A549 (cell line): ENCODE measurements around the gene NOTCH3. TPM values are rescaled to one million over a fixed set of nuclear protein-coding genes. Genes with fewer than 3 reads are reported as not detected.

Source experiments
- ATAC-seq, 2 experiments: fragments of 200-7000 bp in 1 of 2; fragments of >200 bp in 1 of 2; cut with Nextera tagmentation in 1 of 2; cut with Tn5 transposase in 1 of 2; 3 replicates each; pipeline versions ENCODE4 v1.8.0 to v1.9.1; 2018 to 2020; ENCODE audit warnings: mild to moderate bottlenecking in 1 of 2, moderate library complexity in 1 of 2
- CTCF ChIA-PET: fragments of 300-600 bp; sonication (Branson Sonifier 250); formaldehyde crosslinking; extraction: SDS; loops from one replicate; lab custom pipeline; 2021; ENCODE audit warnings: antibody characterized with exemption, inconsistent platforms; lab: Yijun Ruan, JAX
- POLR2A ChIA-PET: fragments of 350-600 bp; formaldehyde crosslinking; extraction: SDS; loops from one replicate; lab custom pipeline; 2021; ENCODE audit warnings: antibody characterized with exemption, inconsistent platforms; lab: Yijun Ruan, JAX
- DNase-seq, 2 experiments: peaks; one replicate each; pipeline versions ENCODE4 v3.0.0 to v3.0.0-alpha.2; 2011 to 2016; ENCODE audit warnings: low read depth in 1 of 2, low spot score in 1 of 2
- FAIRE-seq: peaks from 2 replicates; lab custom pipeline; 2011; peaks lifted over from hg19 to GRCh38; lab: Jason Lieb, UNC
- H3K27ac ChIP-seq, 2 experiments: fragments of >200 bp; sonication (Bioruptor Twin); formaldehyde crosslinking; 3 replicates each; pipeline ENCODE4 v1.5.1; 2016 to 2017
- H3K4me1 ChIP-seq: fragments of >200 bp; sonication (Bioruptor Twin); formaldehyde crosslinking; 3 replicates; pipeline ENCODE4 v1.6.1; 2016
- H3K4me2 ChIP-seq: fragments of >200 bp; sonication (Bioruptor Twin); formaldehyde crosslinking; 3 replicates; pipeline ENCODE4 v1.6.1; 2016
- H3K4me3 ChIP-seq: fragments of >200 bp; sonication (Bioruptor Twin); formaldehyde crosslinking; 3 replicates; pipeline ENCODE4 v1.5.1; 2016
- H3K9me3 ChIP-seq: fragments of >200 bp; sonication (Bioruptor Twin); formaldehyde crosslinking; 3 replicates; pipeline ENCODE4 v1.6.1; 2016
- CBX8 ChIP-seq: fragments of 200-600 bp; sonication (generic); IDR thresholded peaks from 2 replicates; pipeline ENCODE4 v1.6.1; 2016
- CHD2 ChIP-seq: fragments of 150-350 bp; IDR thresholded peaks from 2 replicates; pipeline ENCODE4 v1.6.1; 2014; ENCODE audit warnings: low read length; ENCODE audit not compliant: partially characterized antibody
- EHF ChIP-seq: fragments of 250-450 bp; sonication (Bioruptor Pico); IDR thresholded peaks from 2 replicates; pipeline ENCODE4 v1.5.0; 2020; ENCODE audit warnings: mild to moderate bottlenecking
- FOXS1 ChIP-seq: fragments of 250-450 bp; sonication (Bioruptor Pico); IDR thresholded peaks from 2 replicates; pipeline ENCODE4 v1.5.0; 2020; ENCODE audit warnings: mild to moderate bottlenecking, moderate library complexity
- GATA3 ChIP-seq: IDR thresholded peaks from 2 replicates; pipeline ENCODE4 v1.6.1; 2012; ENCODE audit warnings: borderline replicate concordance
- HDAC2 ChIP-seq: fragments of 200-600 bp; sonication (generic); IDR thresholded peaks from 2 replicates; pipeline ENCODE4 v1.6.1; 2016
- HEYL ChIP-seq: fragments of 250-450 bp; sonication (Bioruptor Pico); IDR thresholded peaks from 2 replicates; pipeline ENCODE4 v1.8.0; 2021; ENCODE audit warnings: mild to moderate bottlenecking, moderate library complexity
- HOXA7 ChIP-seq: fragments of 250-450 bp; sonication (Bioruptor Pico); IDR thresholded peaks from 2 replicates; pipeline ENCODE4 v1.5.0; 2020; ENCODE audit warnings: mild to moderate bottlenecking, moderate library complexity
- KDM1A ChIP-seq: fragments of 200-600 bp; sonication (generic); IDR thresholded peaks from 2 replicates; pipeline ENCODE4 v1.6.1; 2016; ENCODE audit warnings: low read depth, mild to moderate bottlenecking
- MAFK ChIP-seq: fragments of 450-650 bp; IDR thresholded peaks from 2 replicates; pipeline ENCODE4 v1.6.1; 2014; ENCODE audit not compliant: partially characterized antibody
- NPAS2 ChIP-seq: fragments of 250-450 bp; sonication (Bioruptor Pico); IDR thresholded peaks from 2 replicates; pipeline ENCODE4 v1.8.0; 2022; ENCODE audit warnings: mild to moderate bottlenecking, moderate library complexity, borderline replicate concordance
- NR3C1 ChIP-seq: fragments of >200 bp; sonication (Bioruptor Twin); formaldehyde crosslinking; IDR thresholded peaks from 3 replicates; pipeline ENCODE4 v1.6.1; 2017
- PHF8 ChIP-seq: fragments of 200-600 bp; sonication (generic); IDR thresholded peaks from 2 replicates; pipeline ENCODE4 v1.6.1; 2016; ENCODE audit warnings: low read depth, mild to moderate bottlenecking, antibody characterized with exemption, moderate library complexity, borderline replicate concordance
- POLR2A ChIP-seq: IDR thresholded peaks from 2 replicates; pipeline ENCODE4 v1.6.1; 2012; ENCODE audit warnings: mild to moderate bottlenecking, low read length
- POLR2AphosphoS2 ChIP-seq: conservative IDR thresholded peaks from 2 replicates; pipeline ENCODE4 v1.6.1; 2012; ENCODE audit warnings: low read length, improper control_type of control experiment, inconsistent platforms
- TP53 ChIP-seq: fragments of 250-450 bp; sonication (Bioruptor Pico); IDR thresholded peaks from 2 replicates; pipeline ENCODE4 v1.5.0; 2021; ENCODE audit warnings: mild to moderate bottlenecking, moderate library complexity
- ZSCAN20 ChIP-seq: fragments of 250-450 bp; sonication (Bioruptor Pico); IDR thresholded peaks from 2 replicates; pipeline ENCODE4 v1.8.0; 2022; ENCODE audit warnings: mild to moderate bottlenecking, moderate library complexity
- WGBS: methylation state at CpG from one replicate; pipeline ENCODE4 v1.1.6; 2017; ENCODE audit errors: missing lambda C conversion rate; 5-methylcytosine and 5-hydroxymethylcytosine counted together
- polyA plus RNA-seq, 4 experiments: library from polyadenylated mRNA; depleted of rRNA in 3 of 4; stranded (reverse); fragments of >200 nt; fragmentation: RNase III in 1 of 4; extraction: RNeasy Plus Mini Kit Qiagen cat#74134 plus additional on column Dnase treatment in 1 of 4; gene quantifications; 2 replicates in 3 of 4; 3 replicates in 1 of 4; pipeline ENCODE4 v1.2.3, GENCODE V29; 2011 to 2017
- TF ChIP-seq, protein P1 (sequence below): fragments of >200 bp; sonication (Bioruptor Twin); formaldehyde crosslinking; IDR thresholded peaks from 3 replicates; pipeline ENCODE4 v1.5.1; 2016
- TF ChIP-seq, protein P2 (sequence below): IDR thresholded peaks from 2 replicates; pipeline ENCODE4 v1.6.1; 2012
- TF ChIP-seq, protein P3 (sequence below): IDR thresholded peaks from 2 replicates; pipeline ENCODE4 v1.6.1; 2012; ENCODE audit warnings: low read depth, borderline replicate concordance
- TF ChIP-seq, protein P4 (sequence below): fragments of 150-350 bp; IDR thresholded peaks from 2 replicates; pipeline ENCODE4 v1.6.1; 2014; ENCODE audit warnings: low read depth, mild to moderate bottlenecking, low read length
- TF ChIP-seq, protein P5 (sequence below): fragments of >200 bp; sonication (Bioruptor Twin); formaldehyde crosslinking; IDR thresholded peaks from 2 replicates; pipeline ENCODE4 v1.6.1; 2016
- TF ChIP-seq, protein P6 (sequence below): fragments of 250-450 bp; sonication (Bioruptor Pico); IDR thresholded peaks from 2 replicates; pipeline ENCODE4 v1.5.0; 2021; ENCODE audit warnings: mild to moderate bottlenecking, moderate library complexity, borderline replicate concordance

Gene NOTCH3
- polyA plus RNA-seq, 2 of the 4 experiments (the other 2 are of a cell fraction), result 9.5 to 14.7 TPM

DNA sequence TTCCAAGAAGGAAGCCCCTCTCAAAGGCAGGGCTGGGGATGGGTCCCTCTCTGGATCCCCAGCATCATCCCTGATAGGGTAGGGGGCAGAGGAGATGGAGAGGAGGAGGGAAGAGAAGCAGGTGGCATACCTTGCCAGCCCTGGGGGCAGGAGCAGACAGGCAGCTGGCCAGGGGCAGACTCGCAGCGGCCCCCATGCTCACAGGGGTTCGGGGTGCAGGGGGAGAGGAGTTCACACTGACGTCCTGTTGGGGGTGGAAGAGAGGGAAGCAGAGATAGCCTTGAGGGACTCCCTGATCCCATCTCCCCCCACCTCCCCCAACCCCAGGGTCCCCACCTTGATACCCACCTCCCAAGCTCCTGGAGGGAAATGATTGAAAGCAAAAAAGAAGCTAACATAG is 16.0 kb downstream of the NOTCH3 start (continued):
- TF ChIP-seq, protein P1, sequence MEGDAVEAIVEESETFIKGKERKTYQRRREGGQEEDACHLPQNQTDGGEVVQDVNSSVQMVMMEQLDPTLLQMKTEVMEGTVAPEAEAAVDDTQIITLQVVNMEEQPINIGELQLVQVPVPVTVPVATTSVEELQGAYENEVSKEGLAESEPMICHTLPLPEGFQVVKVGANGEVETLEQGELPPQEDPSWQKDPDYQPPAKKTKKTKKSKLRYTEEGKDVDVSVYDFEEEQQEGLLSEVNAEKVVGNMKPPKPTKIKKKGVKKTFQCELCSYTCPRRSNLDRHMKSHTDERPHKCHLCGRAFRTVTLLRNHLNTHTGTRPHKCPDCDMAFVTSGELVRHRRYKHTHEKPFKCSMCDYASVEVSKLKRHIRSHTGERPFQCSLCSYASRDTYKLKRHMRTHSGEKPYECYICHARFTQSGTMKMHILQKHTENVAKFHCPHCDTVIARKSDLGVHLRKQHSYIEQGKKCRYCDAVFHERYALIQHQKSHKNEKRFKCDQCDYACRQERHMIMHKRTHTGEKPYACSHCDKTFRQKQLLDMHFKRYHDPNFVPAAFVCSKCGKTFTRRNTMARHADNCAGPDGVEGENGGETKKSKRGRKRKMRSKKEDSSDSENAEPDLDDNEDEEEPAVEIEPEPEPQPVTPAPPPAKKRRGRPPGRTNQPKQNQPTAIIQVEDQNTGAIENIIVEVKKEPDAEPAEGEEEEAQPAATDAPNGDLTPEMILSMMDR, result no peak
- TF ChIP-seq, protein P2, sequence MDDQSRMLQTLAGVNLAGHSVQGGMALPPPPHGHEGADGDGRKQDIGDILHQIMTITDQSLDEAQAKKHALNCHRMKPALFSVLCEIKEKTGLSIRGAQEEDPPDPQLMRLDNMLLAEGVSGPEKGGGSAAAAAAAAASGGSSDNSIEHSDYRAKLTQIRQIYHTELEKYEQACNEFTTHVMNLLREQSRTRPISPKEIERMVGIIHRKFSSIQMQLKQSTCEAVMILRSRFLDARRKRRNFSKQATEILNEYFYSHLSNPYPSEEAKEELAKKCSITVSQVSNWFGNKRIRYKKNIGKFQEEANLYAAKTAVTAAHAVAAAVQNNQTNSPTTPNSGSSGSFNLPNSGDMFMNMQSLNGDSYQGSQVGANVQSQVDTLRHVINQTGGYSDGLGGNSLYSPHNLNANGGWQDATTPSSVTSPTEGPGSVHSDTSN, result no peak
- TF ChIP-seq ZSCAN20 (CRISPR knock-in tag), result no peak
- TF ChIP-seq TP53 (CRISPR knock-in tag), result no peak
- no peak for TF ChIP-seq EHF (CRISPR knock-in tag)
- TF ChIP-seq CHD2, result no peak

DNA sequence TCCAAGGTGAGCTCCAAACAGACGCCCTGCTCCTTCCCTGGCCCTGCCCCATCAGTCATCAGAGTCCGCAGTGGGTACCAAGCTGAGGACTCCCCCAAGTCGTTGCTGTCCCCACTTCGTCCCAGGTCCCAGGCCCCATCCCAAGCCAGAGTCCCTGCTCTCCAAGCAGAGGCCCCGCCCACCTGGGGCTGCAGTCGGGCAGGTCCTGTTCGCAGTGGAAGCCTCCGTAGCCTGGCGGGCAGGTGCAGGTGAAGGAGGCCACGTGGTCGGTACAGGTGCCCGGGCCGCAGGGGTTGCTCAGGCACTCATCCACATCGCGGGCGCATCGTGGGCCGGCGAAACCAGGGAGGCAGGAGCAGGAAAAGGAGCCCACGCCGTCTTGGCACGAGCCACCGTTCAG is 19.4 kb downstream of the NOTCH3 start:
- H3K9me3 ChIP-seq, result no peaks in the 10 kb centered on the region
- FAIRE-seq (no peak), ATAC-seq (no peak)
- TF ChIP-seq, protein P2, result no peak
- TF ChIP-seq HDAC2, result no peak
- TF ChIP-seq FOXS1 (CRISPR knock-in tag), result no peak
- no peak for TF ChIP-seq HEYL (CRISPR knock-in tag)
- TF ChIP-seq ZSCAN20 (CRISPR knock-in tag), result no peak
- TF ChIP-seq MAFK, result no peak
- TF ChIP-seq, protein P3, sequence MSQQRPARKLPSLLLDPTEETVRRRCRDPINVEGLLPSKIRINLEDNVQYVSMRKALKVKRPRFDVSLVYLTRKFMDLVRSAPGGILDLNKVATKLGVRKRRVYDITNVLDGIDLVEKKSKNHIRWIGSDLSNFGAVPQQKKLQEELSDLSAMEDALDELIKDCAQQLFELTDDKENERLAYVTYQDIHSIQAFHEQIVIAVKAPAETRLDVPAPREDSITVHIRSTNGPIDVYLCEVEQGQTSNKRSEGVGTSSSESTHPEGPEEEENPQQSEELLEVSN, result no peak
- TF ChIP-seq HOXA7 (CRISPR knock-in tag), result no peak
- no peak for TF ChIP-seq GATA3
- no peak for TF ChIP-seq PHF8
- TF ChIP-seq, protein P4, sequence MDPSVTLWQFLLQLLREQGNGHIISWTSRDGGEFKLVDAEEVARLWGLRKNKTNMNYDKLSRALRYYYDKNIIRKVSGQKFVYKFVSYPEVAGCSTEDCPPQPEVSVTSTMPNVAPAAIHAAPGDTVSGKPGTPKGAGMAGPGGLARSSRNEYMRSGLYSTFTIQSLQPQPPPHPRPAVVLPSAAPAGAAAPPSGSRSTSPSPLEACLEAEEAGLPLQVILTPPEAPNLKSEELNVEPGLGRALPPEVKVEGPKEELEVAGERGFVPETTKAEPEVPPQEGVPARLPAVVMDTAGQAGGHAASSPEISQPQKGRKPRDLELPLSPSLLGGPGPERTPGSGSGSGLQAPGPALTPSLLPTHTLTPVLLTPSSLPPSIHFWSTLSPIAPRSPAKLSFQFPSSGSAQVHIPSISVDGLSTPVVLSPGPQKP, result no peak
- TF ChIP-seq POLR2A, result no peak
- TF ChIP-seq POLR2AphosphoS2, result no peak
- TF ChIP-seq NR3C1, result no peak
- TF ChIP-seq NPAS2 (CRISPR knock-in tag), result no peak
- TF ChIP-seq, protein P5, sequence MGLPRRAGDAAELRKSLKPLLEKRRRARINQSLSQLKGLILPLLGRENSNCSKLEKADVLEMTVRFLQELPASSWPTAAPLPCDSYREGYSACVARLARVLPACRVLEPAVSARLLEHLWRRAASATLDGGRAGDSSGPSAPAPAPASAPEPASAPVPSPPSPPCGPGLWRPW, result no peak
- no peak for TF ChIP-seq CBX8
- TF ChIP-seq, protein P6, sequence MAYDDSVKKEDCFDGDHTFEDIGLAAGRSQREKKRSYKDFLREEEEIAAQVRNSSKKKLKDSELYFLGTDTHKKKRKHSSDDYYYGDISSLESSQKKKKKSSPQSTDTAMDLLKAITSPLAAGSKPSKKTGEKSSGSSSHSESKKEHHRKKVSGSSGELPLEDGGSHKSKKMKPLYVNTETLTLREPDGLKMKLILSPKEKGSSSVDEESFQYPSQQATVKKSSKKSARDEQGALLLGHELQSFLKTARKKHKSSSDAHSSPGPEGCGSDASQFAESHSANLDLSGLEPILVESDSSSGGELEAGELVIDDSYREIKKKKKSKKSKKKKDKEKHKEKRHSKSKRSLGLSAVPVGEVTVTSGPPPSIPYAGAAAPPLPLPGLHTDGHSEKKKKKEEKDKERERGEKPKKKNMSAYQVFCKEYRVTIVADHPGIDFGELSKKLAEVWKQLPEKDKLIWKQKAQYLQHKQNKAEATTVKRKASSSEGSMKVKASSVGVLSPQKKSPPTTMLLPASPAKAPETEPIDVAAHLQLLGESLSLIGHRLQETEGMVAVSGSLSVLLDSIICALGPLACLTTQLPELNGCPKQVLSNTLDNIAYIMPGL, result no peak
- no peak for TF ChIP-seq KDM1A
- TF ChIP-seq, all 56 proteins: peak for 0
- no peak overlapping the region for H3K4me2 ChIP-seq
- H3K4me3 ChIP-seq, result no peak overlapping the region
- no peak overlapping the region for H3K27ac ChIP-seq
- ChIA-PET CTCF (interaction anchor here (0.6 to 2.4 kb wide), 6 partner anchors 13 to 374 kb away, joined by 3 to 5 read pairs (median 4); no protein-coding TSS in a partner anchor), POLR2A (no interaction called here)
- DNase-seq, result no peak
- 87% methylated on average over 16 of the region's 23 CpGs for WGBS
- H3K4me1 ChIP-seq, result 0 out of 3 replicates have a peak, but pooled peaks cover 2% of the 10 kb centered on the region
